ENCODE data around the gene FAM217B. TPM values are rescaled to one million over a fixed set of nuclear protein-coding genes. Genes with fewer than 3 reads are reported as not detected.

FAM217B gene
- total RNA-seq, 1 experiment from 2014 or later = 8.1 TPM

GRCh38 chr20:59994697-59995122 lies 54.5 kb downstream of the FAM217B start (continued):
- TF ChIP-seq REST (IDR thresholded peaks at IDR 0.05; ENCODE audit: low read depth) = no peak
- no peak for TF ChIP-seq TCF7L2 (IDR thresholded peaks at IDR 0.05; ENCODE audit: borderline replicate concordance, extremely low read depth, insufficient read depth, insufficient read length)
- no peak for TF ChIP-seq ZNF274 (IDR thresholded peaks at IDR 0.05; ENCODE audit: low read depth, low read length)
- no peak for TF ChIP-seq EZH2phosphoT487 (IDR thresholded peaks at IDR 0.05; ENCODE audit: borderline replicate concordance)
- no peak for TF ChIP-seq JUND (IDR thresholded peaks at IDR 0.05)
- TF ChIP-seq YY1 (IDR thresholded peaks at IDR 0.05; ENCODE audit: extremely low read depth, insufficient replicate concordance, low read depth, low read length) = no peak
- TF ChIP-seq ATF3 (IDR thresholded peaks at IDR 0.05) = no peak
- TF ChIP-seq POLR2A (IDR thresholded peaks at IDR 0.05; ENCODE audit: borderline replicate concordance, extremely low read depth, insufficient read depth, insufficient read length) = no peak
- TF ChIP-seq CBX3 (IDR thresholded peaks at IDR 0.05; ENCODE audit: low read depth) = no peak
- TF ChIP-seq SP1 (IDR thresholded peaks at IDR 0.05; ENCODE audit: low read depth) = no peak
- no peak for TF ChIP-seq POLR2AphosphoS5 (IDR thresholded peaks at IDR 0.05; ENCODE audit: low read depth, low read length)
- no peak for TF ChIP-seq SRF (IDR thresholded peaks at IDR 0.05; ENCODE audit: low read depth)

GRCh38 chr20:59996108-59996507 lies 55.9 kb downstream of the FAM217B start:
- no peaks in the 10 kb centered on the region for H3K9me3 ChIP-seq (ENCODE audit: control insufficient read depth in 1 of 2, insufficient read depth in 1 of 2, low read depth in 1 of 2, low read length in 2 of 2)
- RAD21 ChIA-PET (ENCODE audit: low non-redundant PET in 1 of 2, low total read pairs in 2 of 2, uncharacterized antibody in 2 of 2, unreplicated experiment in 2 of 2) = no interaction called here
- POLR2A ChIA-PET = no interaction called here
- H3K36me3 ChIP-seq (ENCODE audit: control insufficient read depth in 1 of 2, insufficient read depth in 2 of 2, low read length in 2 of 2) = no peaks in the 10 kb centered on the region
- peaks cover 11% of the 10 kb centered on the region; the same call in 1 of the 2 replicates for H3K27me3 ChIP-seq (ENCODE audit: insufficient read depth, low read length)
- H4K20me1 ChIP-seq (ENCODE audit: insufficient read depth) = no peaks in the 10 kb centered on the region
- CTCF ChIA-PET = no interaction called here
- no peak overlapping the region for H2AFZ ChIP-seq (ENCODE audit: low read depth, low read length, poor library complexity, severe bottlenecking)
- no peaks in the 10 kb centered on the region for H3K79me2 ChIP-seq (ENCODE audit: insufficient read depth, low read length)
- no peak overlapping the region for H3K9ac ChIP-seq (ENCODE audit: low read length)
- H3K4me3 ChIP-seq (replicated peaks in 1 of 2; ENCODE audit: low read depth in 1 of 2, low read length in 2 of 2) = no peak overlapping the region
- DNase-seq (ENCODE audit: low read depth, low spot score) (no peak), ATAC-seq (no peak)
- BruUV-seq (replicated peaks) = no TSS peak
- no peak overlapping the region for H3K27ac ChIP-seq (ENCODE audit: low read depth, low read length)
- peaks cover 11 to 19% of the 10 kb centered on the region in 2 experiments for H3K4me1 ChIP-seq (ENCODE audit: control insufficient read depth in 1 of 2, insufficient read depth in 2 of 2, low read length in 2 of 2)
- H3K4me2 ChIP-seq (ENCODE audit: low read length) = no peak overlapping the region
- intact Hi-C loops (cut with micrococcal nuclease) = no loop called here
- no peaks in the 10 kb centered on the region for H3K9me2 ChIP-seq (ENCODE audit: insufficient read depth)
- TF ChIP-seq FOSL1 (IDR thresholded peaks at IDR 0.05; ENCODE audit: low read depth) (no peak), ELF1 (IDR thresholded peaks at IDR 0.05; ENCODE audit: borderline replicate concordance, low read depth) (no peak), YY1 (IDR thresholded peaks at IDR 0.05; ENCODE audit: extremely low read depth, insufficient replicate concordance, low read depth, low read length) (no peak), CBX3 (IDR thresholded peaks at IDR 0.05; ENCODE audit: low read depth) (no peak), SP1 (IDR thresholded peaks at IDR 0.05; ENCODE audit: low read depth) (no peak), MAX (IDR thresholded peaks at IDR 0.05) (no peak), ZNF274 (IDR thresholded peaks at IDR 0.05; ENCODE audit: low read depth, low read length) (no peak), CTCF (IDR thresholded peaks at IDR 0.05 in 2 of 3, conservative IDR thresholded peaks at IDR 0.05 in 1 of 3; ENCODE audit: borderline replicate concordance in 1 of 3, insufficient read depth in 1 of 3, low read depth in 2 of 3, low read length in 2 of 3) (no peak), EZH2 (IDR thresholded peaks at IDR 0.05) (no peak), ATF3 (IDR thresholded peaks at IDR 0.05) (no peak), EGR1 (IDR thresholded peaks at IDR 0.05; ENCODE audit: low read depth) (no peak), ZFX (IDR thresholded peaks at IDR 0.05) (no peak), JUND (IDR thresholded peaks at IDR 0.05) (no peak)

All from HCT116 (cell line).